CD4-positive, CD25-positive, alpha-beta regulatory T cell (primary cell): ENCODE measurements around the gene NECAB2. TPM values are rescaled to one million over a fixed set of nuclear protein-coding genes. Genes with fewer than 3 reads are reported as not detected.

ENCODE experiments used
- ATAC-seq, 2 donors: fragments of 150-1000 bp; cut with Tn5 transposase; one replicate each; pipeline ENCODE4 v1.10.0; 2021; ENCODE audit warnings: low read depth in 2 of 2, moderate number of reproducible peaks in 2 of 2, moderate library complexity in 1 of 2
- DNase-seq, 3 donors: peaks; one replicate each; pipeline versions ENCODE4 v3.0.0 to v3.0.0-alpha.2; 2012 to 2022; ENCODE audit warnings: mixed read lengths in 1 of 3
- H3K27ac ChIP-seq: one replicate; pipeline ENCODE4 v1.7.0; 2013; ENCODE audit warnings: mild to moderate bottlenecking, low read length; ENCODE audit not compliant: insufficient read depth, poor library complexity, severe bottlenecking
- H3K27me3 ChIP-seq: one replicate; pipeline ENCODE4 v1.7.0; 2013; ENCODE audit warnings: low read length; ENCODE audit not compliant: control insufficient read depth, insufficient read depth
- H3K36me3 ChIP-seq: one replicate; pipeline ENCODE4 v1.7.0; 2013; ENCODE audit warnings: mild to moderate bottlenecking, low read length, moderate library complexity; ENCODE audit not compliant: control insufficient read depth, insufficient read depth
- H3K4me1 ChIP-seq: 2 replicates; pipeline ENCODE4 v1.7.0; 2013; ENCODE audit warnings: mild to moderate bottlenecking, low read length; ENCODE audit not compliant: insufficient read depth, control insufficient read depth, poor library complexity, severe bottlenecking
- H3K4me3 ChIP-seq: one replicate; pipeline ENCODE4 v1.7.0; 2013; ENCODE audit warnings: low read depth, mild to moderate bottlenecking, low read length, moderate library complexity
- H3K9me3 ChIP-seq, 2 experiments: 1 replicate in 1 of 2; 2 replicates in 1 of 2; pipeline ENCODE4 v1.7.0; 2013; ENCODE audit warnings: low read length in 2 of 2, mild to moderate bottlenecking in 1 of 2, moderate library complexity in 1 of 2; ENCODE audit not compliant: control insufficient read depth in 2 of 2
- H3K27ac Mint-ChIP-seq, 3 donors: one replicate each; pipeline ENCODE4 v1.8.0; 2020 to 2022; ENCODE audit warnings: mild to moderate bottlenecking in 3 of 3, mixed read lengths in 3 of 3, moderate library complexity in 2 of 3
- H3K27me3 Mint-ChIP-seq: one replicate; pipeline ENCODE4 v1.8.0; 2022; ENCODE audit warnings: mild to moderate bottlenecking, mixed read lengths
- H3K36me3 Mint-ChIP-seq: one replicate; pipeline ENCODE4 v1.8.0; 2020; ENCODE audit warnings: mixed read lengths
- H3K4me1 Mint-ChIP-seq, 4 donors: one replicate each; pipeline ENCODE4 v1.8.0; 2020 to 2022; ENCODE audit warnings: mixed read lengths in 4 of 4, mild to moderate bottlenecking in 1 of 4
- H3K4me3 Mint-ChIP-seq, 4 donors: one replicate each; pipeline ENCODE4 v1.8.0; 2020 to 2022; ENCODE audit warnings: mild to moderate bottlenecking in 4 of 4, mixed read lengths in 4 of 4, moderate library complexity in 3 of 4
- H3K9me3 Mint-ChIP-seq, 7 donors: one replicate each; pipeline ENCODE4 v1.8.0; 2020 to 2022; ENCODE audit warnings: mixed read lengths in 7 of 7, mild to moderate bottlenecking in 3 of 7, moderate library complexity in 2 of 7
- polyA plus RNA-seq, 4 donors: library from polyadenylated mRNA; unstranded; fragments of 300-500 nt; fragmentation: Illumina TruSeq; gene quantifications; one replicate each; pipeline ENCODE4 v1.2.3, GENCODE V29; 2021
- total RNA-seq: library from RNA; stranded (reverse); gene quantifications from one replicate; pipeline ENCODE4 v1.2.3, GENCODE V29; 2022

The NECAB2 gene
- total and polyA plus RNA-seq, 5 donors from 2014 or later: not detected

GRCh38 chr16:83973581-83974385, 5.7 kb downstream of the NECAB2 start:
- Histone ChIP-seq H3K36me3 (no peaks in the 10 kb centered on the region), H3K27ac (no peak overlapping the region), H3K4me1 (no peaks in the 10 kb centered on the region), H3K4me3 (no peak overlapping the region), H3K9me3 (peaks cover 0 to 9% of the 10 kb centered on the region in 2 experiments), H3K27me3 (no peaks in the 10 kb centered on the region)
- no peaks in the 10 kb centered on the region for H3K4me1 Mint-ChIP-seq
- no peak overlapping the region for H3K27ac Mint-ChIP-seq
- peaks cover 10% of the 10 kb centered on the region for H3K27me3 Mint-ChIP-seq
- H3K4me3 Mint-ChIP-seq: no peak overlapping the region
- H3K36me3 Mint-ChIP-seq: no peaks in the 10 kb centered on the region
- DNase-seq (no peak), ATAC-seq (no peak)
- peaks cover 0 to 3% (median 0%) of the 10 kb centered on the region in 7 donors for H3K9me3 Mint-ChIP-seq

DNA sequence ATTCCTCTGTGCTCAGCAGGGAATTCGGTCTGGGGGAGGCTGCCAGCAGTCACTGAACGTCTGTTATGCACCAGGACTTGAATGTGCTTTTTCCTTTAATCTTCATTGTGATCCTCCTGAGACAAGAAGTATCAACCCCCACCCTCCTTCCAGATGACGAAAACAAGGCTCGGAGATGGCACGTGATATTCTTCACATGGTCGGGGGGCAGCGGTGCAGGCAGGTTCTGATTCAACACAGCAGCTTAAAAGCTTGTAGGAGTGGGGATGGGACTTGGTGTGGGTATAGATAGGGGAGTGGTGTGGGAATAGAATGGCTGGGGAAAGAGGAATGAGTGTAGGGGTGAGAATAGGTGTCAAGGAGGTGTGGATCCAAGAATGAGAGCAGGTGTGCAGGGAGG, 6.4 kb downstream of the NECAB2 start:
- no peak overlapping the region for H3K4me3 Mint-ChIP-seq
- no peak overlapping the region for H3K27ac Mint-ChIP-seq
- no peak overlapping the region for H3K27ac ChIP-seq
- H3K4me3 ChIP-seq: no peak overlapping the region
- no peaks in the 10 kb centered on the region for H3K36me3 Mint-ChIP-seq
- H3K27me3 ChIP-seq: no peaks in the 10 kb centered on the region
- H3K4me1 ChIP-seq: no peaks in the 10 kb centered on the region
- peaks cover 0 to 5% (median 0%) of the 10 kb centered on the region in 7 donors for H3K9me3 Mint-ChIP-seq
- DNase-seq (no peak), ATAC-seq (no peak)
- peaks cover 0 to 9% of the 10 kb centered on the region in 2 experiments for H3K9me3 ChIP-seq
- peaks cover 10% of the 10 kb centered on the region for H3K27me3 Mint-ChIP-seq
- H3K4me1 Mint-ChIP-seq: no peaks in the 10 kb centered on the region
- H3K36me3 ChIP-seq: no peaks in the 10 kb centered on the region

- Histone ChIP-seq H3K9me3 (peaks cover 0 to 9% of the 10 kb centered on the region in 2 experiments), H3K4me3 (no peak overlapping the region), H3K36me3 (no peaks in the 10 kb centered on the region), H3K4me1 (no peaks in the 10 kb centered on the region), H3K27ac (no peak overlapping the region), H3K27me3 (no peaks in the 10 kb centered on the region)
- Mint-ChIP-seq H3K4me3 (no peak overlapping the region), H3K36me3 (no peaks in the 10 kb centered on the region), H3K27me3 (peaks cover 4% of the 10 kb centered on the region), H3K27ac (no peak overlapping the region), H3K9me3 (peaks cover 0 to 5% (median 0%) of the 10 kb centered on the region in 7 donors), H3K4me1 (no peaks in the 10 kb centered on the region)
- ATAC-seq: no peak
- DNase-seq: no peak
Observed at GRCh38 chr16:83975590-83976260, 7.7 kb downstream of the NECAB2 start.

DNA sequence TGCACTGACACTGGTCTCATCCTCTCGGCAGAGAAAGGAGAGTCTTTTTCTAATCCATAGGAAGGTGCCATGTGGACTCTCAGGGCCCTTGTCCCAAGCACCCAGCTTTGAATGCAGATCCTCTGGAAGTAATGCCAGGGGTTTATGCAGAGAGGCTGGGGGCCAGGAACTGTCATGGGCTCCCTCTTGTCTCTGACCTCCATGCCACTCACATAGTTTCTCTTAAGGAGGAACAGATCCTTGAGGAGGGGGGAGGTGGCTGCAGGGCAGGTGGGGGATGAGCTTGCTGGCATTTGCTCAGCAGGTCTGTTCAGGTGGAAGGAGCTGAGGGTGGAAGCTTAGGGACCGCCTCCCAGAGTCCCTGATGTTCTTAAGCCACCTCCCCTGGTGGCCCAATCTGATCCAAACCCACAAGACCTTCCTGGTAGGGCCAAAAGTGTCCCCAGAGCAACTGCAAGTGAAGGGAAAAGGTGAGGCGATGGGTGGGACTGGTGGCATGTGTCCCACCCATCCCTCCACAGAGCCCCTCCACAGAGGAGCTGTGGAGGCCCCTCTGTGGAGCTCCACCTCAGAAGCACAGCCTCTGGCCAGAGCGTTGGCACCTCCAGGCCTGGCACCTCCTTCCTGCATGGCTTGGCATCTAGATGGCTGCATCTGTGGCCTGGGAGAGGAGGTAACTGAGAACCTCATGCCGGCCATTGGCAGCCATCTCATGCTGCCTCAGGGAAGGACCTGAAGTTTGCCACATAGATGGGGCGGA, 9.2 kb downstream of the NECAB2 start:
- Mint-ChIP-seq H3K27ac (no peak overlapping the region), H3K4me3 (no peak overlapping the region), H3K4me1 (no peaks in the 10 kb centered on the region), H3K36me3 (no peaks in the 10 kb centered on the region), H3K9me3 (peaks cover 0 to 5% (median 0%) of the 10 kb centered on the region in 7 donors), H3K27me3 (peaks cover 4% of the 10 kb centered on the region)
- H3K36me3 ChIP-seq: no peaks in the 10 kb centered on the region
- H3K27ac ChIP-seq: no peak overlapping the region
- DNase-seq (no peak), ATAC-seq (no peak)
- peaks cover 0 to 9% of the 10 kb centered on the region in 2 experiments for H3K9me3 ChIP-seq
- no peaks in the 10 kb centered on the region for H3K27me3 ChIP-seq
- no peaks in the 10 kb centered on the region for H3K4me1 ChIP-seq
- H3K4me3 ChIP-seq: no peak overlapping the region

- H3K27ac ChIP-seq: no peak overlapping the region
- H3K27me3 ChIP-seq: no peaks in the 10 kb centered on the region
- no peak for DNase-seq
- Mint-ChIP-seq H3K4me1 (no peaks in the 10 kb centered on the region), H3K4me3 (no peak overlapping the region), H3K36me3 (no peaks in the 10 kb centered on the region), H3K9me3 (peaks cover 0 to 5% (median 0%) of the 10 kb centered on the region in 7 donors), H3K27me3 (peaks cover 4% of the 10 kb centered on the region), H3K27ac (no peak overlapping the region)
- no peaks in the 10 kb centered on the region for H3K36me3 ChIP-seq
- no peak overlapping the region for H3K4me3 ChIP-seq
- no peak for ATAC-seq
- peaks cover 0 to 9% of the 10 kb centered on the region in 2 experiments for H3K9me3 ChIP-seq
- no peaks in the 10 kb centered on the region for H3K4me1 ChIP-seq
Observed at GRCh38 chr16:83978401-83978904, 10.4 kb downstream of the NECAB2 start.

DNA sequence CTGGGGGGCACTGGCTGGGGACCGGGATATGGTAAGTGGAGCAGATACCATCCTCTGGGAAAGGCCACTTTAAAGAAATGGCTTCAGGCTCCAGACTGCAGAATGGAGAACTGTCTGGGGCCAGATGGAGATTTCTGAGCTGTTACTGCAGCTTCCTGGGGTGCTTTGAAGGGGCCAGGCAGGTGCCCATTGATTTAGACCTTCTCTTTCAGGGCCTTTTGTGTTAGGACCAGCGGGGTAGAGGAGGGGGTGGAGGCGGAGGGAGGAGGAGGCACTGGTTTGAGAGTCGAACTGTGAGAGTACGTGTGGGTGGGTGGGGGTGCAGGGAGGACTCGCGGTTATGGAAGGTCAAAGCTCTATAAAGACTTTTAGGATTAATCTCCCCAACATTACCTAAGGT, 11.4 kb downstream of the NECAB2 start:
- ATAC-seq (no peak), DNase-seq (no peak)
- Histone ChIP-seq H3K27ac (no peak overlapping the region), H3K4me3 (no peak overlapping the region), H3K9me3 (peaks cover 0 to 9% of the 10 kb centered on the region in 2 experiments), H3K27me3 (no peaks in the 10 kb centered on the region), H3K36me3 (no peaks in the 10 kb centered on the region), H3K4me1 (no peaks in the 10 kb centered on the region)
- Mint-ChIP-seq H3K9me3 (peaks cover 0 to 5% (median 0%) of the 10 kb centered on the region in 7 donors), H3K4me1 (no peaks in the 10 kb centered on the region), H3K36me3 (no peaks in the 10 kb centered on the region), H3K27me3 (peaks cover 4% of the 10 kb centered on the region), H3K4me3 (no peak overlapping the region), H3K27ac (no peak overlapping the region)

GRCh38 chr16:83980794-83981193, 12.8 kb downstream of the NECAB2 start:
- H3K36me3 Mint-ChIP-seq: no peaks in the 10 kb centered on the region
- no peak overlapping the region for H3K27ac ChIP-seq
- peaks cover 9% of the 10 kb centered on the region for H3K27me3 Mint-ChIP-seq
- no peak overlapping the region for H3K4me3 ChIP-seq
- no peaks in the 10 kb centered on the region for H3K4me1 Mint-ChIP-seq
- ATAC-seq (no peak), DNase-seq (no peak)
- peaks cover 0 to 9% of the 10 kb centered on the region in 2 experiments for H3K9me3 ChIP-seq
- peaks cover 0 to 5% (median 0%) of the 10 kb centered on the region in 7 donors for H3K9me3 Mint-ChIP-seq
- H3K4me3 Mint-ChIP-seq: no peak overlapping the region
- no peaks in the 10 kb centered on the region for H3K36me3 ChIP-seq
- no peak overlapping the region for H3K27ac Mint-ChIP-seq
- no peaks in the 10 kb centered on the region for H3K4me1 ChIP-seq
- no peaks in the 10 kb centered on the region for H3K27me3 ChIP-seq
